Prostate gland (tissue), 2 donors: ENCODE results near the gene UVRAG.

Experiments
- CTCF ChIP-seq, 4 experiments: fragments of 200-600 bp in 2 of 4; fragments of 450-650 bp in 2 of 4; sonication (generic) in 2 of 4; IDR thresholded peaks; 1 replicate in 3 of 4; 2 replicates in 1 of 4; pipeline ENCODE4 v1.5.1; 2016 to 2019; ENCODE audit warnings: antibody characterized with exemption in 4 of 4, mild to moderate bottlenecking in 2 of 4, moderate library complexity in 2 of 4
- POLR2A ChIP-seq: fragments of 450-650 bp; IDR thresholded peaks from one replicate; pipeline ENCODE4 v1.6.1; 2016; ENCODE audit warnings: antibody characterized with exemption, mild to moderate bottlenecking
- POLR2AphosphoS5 ChIP-seq: sonication (generic); formaldehyde crosslinking; IDR thresholded peaks from one replicate; pipeline ENCODE4 v1.6.1; 2017; ENCODE audit warnings: antibody characterized with exemption

GRCh38 chr11:75879737-75880136, 64.7 kb downstream of the UVRAG start:
- no peak for TF ChIP-seq POLR2AphosphoS5
- TF ChIP-seq CTCF (IDR thresholded peaks at IDR 0.05) = no peak
- no peak for TF ChIP-seq POLR2A
